Neural cell (in vitro differentiated cells): Measurements from ENCODE around the gene NLRP6.
"Not testable (repeated sequence)": the region's sequence is repeated elsewhere in the genome, so short reads cannot be mapped to it uniquely, and the experiment has no call there.

Experiments
- CTCF ChIP-seq: fragments of 450-650 bp; IDR thresholded peaks from 2 replicates; pipeline ENCODE4 v1.5.1; 2014; ENCODE audit warnings: antibody characterized with exemption, mild to moderate bottlenecking, moderate library complexity; ENCODE audit not compliant: poor library complexity, severe bottlenecking
- EZH2 ChIP-seq: fragments of 200-600, 300-800 bp; shearing (Covaris generic), sonication (generic); IDR thresholded peaks from 2 replicates; pipeline ENCODE4 v1.6.1; 2014; ENCODE audit warnings: antibody characterized with exemption, low read length, borderline replicate concordance, mild to moderate bottlenecking; ENCODE audit not compliant: insufficient read depth, poor library complexity, severe bottlenecking
- MXI1 ChIP-seq: fragments of 450-650 bp; conservative IDR thresholded peaks from 2 replicates; pipeline ENCODE4 v1.6.1; 2014; ENCODE audit warnings: antibody characterized with exemption, mild to moderate bottlenecking; ENCODE audit not compliant: poor library complexity, severe bottlenecking
- POLR2AphosphoS5 ChIP-seq: IDR thresholded peaks from 2 replicates; pipeline ENCODE4 v1.6.1; 2012
- RAD21 ChIP-seq: fragments of 450-650 bp; conservative IDR thresholded peaks from 2 replicates; pipeline ENCODE4 v1.6.1; 2014; ENCODE audit warnings: antibody characterized with exemption, mild to moderate bottlenecking, moderate library complexity
- REST ChIP-seq: IDR thresholded peaks from 2 replicates; pipeline ENCODE4 v1.6.1; 2012; ENCODE audit warnings: borderline replicate concordance
- SMC3 ChIP-seq: fragments of 450-650 bp; conservative IDR thresholded peaks from 2 replicates; pipeline ENCODE4 v1.6.1; 2014; ENCODE audit warnings: antibody characterized with exemption, mild to moderate bottlenecking, moderate library complexity; ENCODE audit not compliant: poor library complexity

DNA sequence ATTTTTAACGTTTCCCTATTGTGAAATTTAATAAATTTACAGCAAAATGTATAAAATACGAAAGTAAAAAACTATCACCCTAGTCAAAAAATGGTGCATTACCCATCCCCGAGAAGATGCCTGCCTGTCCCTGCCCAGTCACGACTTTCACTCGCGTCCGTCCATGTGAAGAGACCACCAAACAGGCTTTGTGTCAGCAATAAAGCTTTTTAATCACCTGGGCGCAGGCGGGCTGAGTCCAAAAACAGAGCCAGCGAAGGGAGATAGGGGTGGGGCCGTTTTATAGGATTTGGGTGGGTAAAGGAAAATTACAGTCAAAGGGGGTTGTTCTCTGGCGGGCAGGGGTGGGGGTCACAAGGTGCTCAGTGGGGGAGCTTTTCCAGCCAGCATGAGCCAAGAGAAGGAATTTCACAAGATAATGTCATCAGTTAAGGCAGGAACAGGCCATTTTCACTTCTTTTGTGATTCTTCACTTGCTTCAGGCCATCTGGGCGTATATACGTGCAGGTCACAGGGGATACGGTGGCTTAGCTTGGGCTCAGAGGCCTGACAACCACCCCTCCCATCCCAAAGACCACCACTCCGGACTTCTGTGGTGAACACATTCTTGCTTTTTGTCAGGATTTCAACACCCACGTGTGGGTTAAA is 55.5 kb downstream of the NLRP6 start:
- not testable (repeated sequence) for TF ChIP-seq EZH2, CTCF, SMC3, POLR2AphosphoS5, RAD21, MXI1, REST
